ENCODE measurements around the gene PDE6C. TPM values are rescaled to one million over a fixed set of nuclear protein-coding genes. Genes with fewer than 3 reads are reported as not detected.

Gene PDE6C
- total RNA-seq, 1 experiment from 2014 or later: not detected

DNA sequence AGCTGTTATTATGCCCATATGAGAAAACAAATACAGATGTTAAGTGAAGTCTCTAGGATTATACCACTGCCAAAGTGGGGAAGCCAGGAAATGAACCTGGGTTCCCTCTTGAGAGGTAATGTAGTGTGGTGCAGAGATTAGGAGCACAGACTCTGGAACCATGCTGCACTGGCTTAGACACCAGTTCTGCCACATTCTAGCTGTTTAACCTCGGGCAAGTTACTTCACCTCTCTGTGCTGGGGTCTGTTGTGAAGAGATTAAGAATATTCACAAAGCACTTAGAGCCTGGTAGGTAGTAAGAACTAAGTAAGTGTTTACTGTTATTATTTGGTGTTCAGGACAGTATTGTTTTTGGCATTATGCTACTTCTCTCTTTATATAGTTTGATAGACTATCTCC, 41.9 kb downstream of the PDE6C start:
- no peak overlapping the region for H3K27ac Mint-ChIP-seq
- no peaks in the 10 kb centered on the region for H4K20me1 ChIP-seq (ENCODE audit: control insufficient read depth, insufficient read depth, insufficient read length)
- H2BK12ac ChIP-seq (ENCODE audit: insufficient read length, low read depth, low read length): no peak overlapping the region
- H3K4me3 Mint-ChIP-seq: no peak overlapping the region
- H3K23me2 ChIP-seq (ENCODE audit: insufficient read length, low read depth, low read length, poor library complexity, severe bottlenecking): no peaks in the 10 kb centered on the region
- H4K91ac ChIP-seq (ENCODE audit: insufficient read length, low read depth, low read length): no peak overlapping the region
- H2BK5ac ChIP-seq (ENCODE audit: insufficient read length, low read length): no peak overlapping the region
- H3K18ac ChIP-seq (ENCODE audit: insufficient read length, low read depth, low read length): no peak overlapping the region
- H3T11ph ChIP-seq (ENCODE audit: low read length): no peak overlapping the region
- H3K14ac ChIP-seq (ENCODE audit: insufficient read depth, low read length): no peak overlapping the region
- no peak overlapping the region for H4K5ac ChIP-seq (ENCODE audit: insufficient read length, low read depth, low read length)
- peaks cover 4% of the 10 kb centered on the region; the same call in 1 of the 2 replicates for H3K27me3 Mint-ChIP-seq (ENCODE audit: low read depth)
- DNase-seq: no peak
- H3K9me3 Mint-ChIP-seq: no peaks in the 10 kb centered on the region
- H3K36me3 Mint-ChIP-seq (ENCODE audit: insufficient read depth in 1 of 3, low read depth in 3 of 3): no peaks in the 10 kb centered on the region
- H3K27ac ChIP-seq (ENCODE audit: insufficient read length, low read depth, low read length): no peak overlapping the region
- no peak overlapping the region for H3K4me2 ChIP-seq (ENCODE audit: insufficient read depth, insufficient read length, low read length)
- no peak overlapping the region for H2BK15ac ChIP-seq (ENCODE audit: low read depth, low read length)
- no peaks in the 10 kb centered on the region for H3K79me2 ChIP-seq (ENCODE audit: insufficient read depth, low read length)
- no peak overlapping the region for H3K23ac ChIP-seq (ENCODE audit: insufficient read length, low read depth, low read length)
- no peak overlapping the region for H2AK5ac ChIP-seq (ENCODE audit: insufficient read length, low read length)
- no peaks in the 10 kb centered on the region for H3K9me3 ChIP-seq (ENCODE audit: control insufficient read depth, low read depth, low read length)
- no peak overlapping the region for H3K9ac ChIP-seq (ENCODE audit: extremely low read depth, insufficient read length, low read length)
- H3K4me1 ChIP-seq (ENCODE audit: insufficient read depth, low read length): no peaks in the 10 kb centered on the region
- H2AFZ ChIP-seq (ENCODE audit: low read length): no peak overlapping the region
- H3K79me1 ChIP-seq (ENCODE audit: insufficient read depth, low read depth, low read length, poor library complexity, severe bottlenecking): no peaks in the 10 kb centered on the region
- H3K27me3 ChIP-seq (ENCODE audit: insufficient read depth, low read length): no peaks in the 10 kb centered on the region
- no peak overlapping the region for H2BK20ac ChIP-seq (ENCODE audit: low read depth, low read length, poor library complexity, severe bottlenecking)
- WGBS (ENCODE audit: extremely low coverage, insufficient read length, low lambda C conversion rate): no CpG with 5 or more reads among the region's 1 CpG
- TF ChIP-seq, protein P1, sequence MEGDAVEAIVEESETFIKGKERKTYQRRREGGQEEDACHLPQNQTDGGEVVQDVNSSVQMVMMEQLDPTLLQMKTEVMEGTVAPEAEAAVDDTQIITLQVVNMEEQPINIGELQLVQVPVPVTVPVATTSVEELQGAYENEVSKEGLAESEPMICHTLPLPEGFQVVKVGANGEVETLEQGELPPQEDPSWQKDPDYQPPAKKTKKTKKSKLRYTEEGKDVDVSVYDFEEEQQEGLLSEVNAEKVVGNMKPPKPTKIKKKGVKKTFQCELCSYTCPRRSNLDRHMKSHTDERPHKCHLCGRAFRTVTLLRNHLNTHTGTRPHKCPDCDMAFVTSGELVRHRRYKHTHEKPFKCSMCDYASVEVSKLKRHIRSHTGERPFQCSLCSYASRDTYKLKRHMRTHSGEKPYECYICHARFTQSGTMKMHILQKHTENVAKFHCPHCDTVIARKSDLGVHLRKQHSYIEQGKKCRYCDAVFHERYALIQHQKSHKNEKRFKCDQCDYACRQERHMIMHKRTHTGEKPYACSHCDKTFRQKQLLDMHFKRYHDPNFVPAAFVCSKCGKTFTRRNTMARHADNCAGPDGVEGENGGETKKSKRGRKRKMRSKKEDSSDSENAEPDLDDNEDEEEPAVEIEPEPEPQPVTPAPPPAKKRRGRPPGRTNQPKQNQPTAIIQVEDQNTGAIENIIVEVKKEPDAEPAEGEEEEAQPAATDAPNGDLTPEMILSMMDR (conservative IDR thresholded peaks at IDR 0.05): no peak
- no peaks in the 10 kb centered on the region for H3K4me1 Mint-ChIP-seq
- no peak overlapping the region for H3K4ac ChIP-seq (ENCODE audit: low read depth, low read length)
- no peak overlapping the region for H4K8ac ChIP-seq (replicated peaks; ENCODE audit: insufficient read length, low read depth, low read length)
- no peak overlapping the region for H2BK120ac ChIP-seq (ENCODE audit: low read depth, low read length, poor library complexity, severe bottlenecking)
- no peak overlapping the region for H3K56ac ChIP-seq (ENCODE audit: insufficient read length, low read depth, low read length)

All from H9 (cell line).